Kidney capillary endothelial cell (primary cell): Measurements from ENCODE around the gene KRTAP5-10.
"Not testable (repeated sequence)": the region's sequence is repeated elsewhere in the genome, so short reads cannot be mapped to it uniquely, and the experiment has no call there.

Experiments
- DNase-seq: peaks from one replicate; pipeline ENCODE4 v3.0.0-alpha.2; 2018; ENCODE audit warnings: low spot score

The KRTAP5-10 gene

GRCh38 chr11:71611218-71611910, 46.0 kb downstream of the KRTAP5-10 start:
- DNase-seq = not testable (repeated sequence)

- DNase-seq = not testable (repeated sequence)
Measured at GRCh38 chr11:71613931-71614330, 48.6 kb downstream of the KRTAP5-10 start.

- DNase-seq = not testable (repeated sequence)
Measured at GRCh38 chr11:71614366-71614917, 49.1 kb downstream of the KRTAP5-10 start.

- DNase-seq = not testable (repeated sequence)
Measured at GRCh38 chr11:71615003-71615402, 49.6 kb downstream of the KRTAP5-10 start.
